Memory B cell (primary cell): ENCODE data around the gene PLXNB2.

Experiments
- ATAC-seq: fragments of 150-1000 bp; cut with Tn5 transposase; 2 replicates; pipeline ENCODE4 v1.10.0; 2021; ENCODE audit warnings: low read depth, mild to moderate bottlenecking, moderate library complexity
- DNase-seq, 2 donors: peaks; one replicate each; pipeline ENCODE4 v3.0.0; 2022; ENCODE audit warnings: low spot score in 2 of 2
- H3K27ac Mint-ChIP-seq: one replicate; pipeline ENCODE4 v1.8.0; 2022; ENCODE audit warnings: mild to moderate bottlenecking, moderate library complexity, mixed read lengths
- H3K27me3 Mint-ChIP-seq: one replicate; pipeline ENCODE4 v1.8.0; 2022; ENCODE audit warnings: mixed read lengths
- H3K36me3 Mint-ChIP-seq: one replicate; pipeline ENCODE4 v1.8.0; 2022; ENCODE audit warnings: mild to moderate bottlenecking, mixed read lengths
- H3K4me1 Mint-ChIP-seq: one replicate; pipeline ENCODE4 v1.8.0; 2022; ENCODE audit warnings: mixed read lengths
- H3K4me3 Mint-ChIP-seq: one replicate; pipeline ENCODE4 v1.8.0; 2022; ENCODE audit warnings: mild to moderate bottlenecking, moderate library complexity, mixed read lengths
- H3K9me3 Mint-ChIP-seq: one replicate; pipeline ENCODE4 v1.8.0; 2022; ENCODE audit warnings: mixed read lengths

PLXNB2 gene

DNA sequence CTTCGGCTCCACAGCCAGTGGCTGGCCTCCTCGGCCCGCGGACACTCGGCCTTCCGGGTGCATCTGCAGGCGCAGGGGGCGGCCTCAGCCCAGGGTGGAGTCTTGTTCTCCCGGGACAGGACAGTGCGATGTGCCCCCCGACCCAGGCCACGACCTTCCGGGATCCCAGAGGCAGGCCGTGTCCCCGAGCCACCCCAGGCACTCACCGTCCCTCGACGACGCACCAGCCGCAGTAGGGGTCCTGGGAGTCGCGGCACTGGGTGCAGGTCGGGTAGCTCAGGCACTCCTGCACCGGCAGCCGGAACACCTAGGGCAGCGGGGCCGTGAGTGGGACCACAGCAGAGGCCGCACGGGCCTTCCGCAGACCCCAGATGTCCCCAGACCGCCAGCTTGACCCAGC, 19.7 kb downstream of the PLXNB2 start:
- Mint-ChIP-seq H3K4me3 (no peak overlapping the region), H3K9me3 (no peaks in the 10 kb centered on the region), H3K27me3 (peaks cover 9% of the 10 kb centered on the region), H3K27ac (no peak overlapping the region), H3K36me3 (no peaks in the 10 kb centered on the region), H3K4me1 (peaks cover 15% of the 10 kb centered on the region)
- ATAC-seq (no peak), DNase-seq (no peak)

- Mint-ChIP-seq H3K4me1 (peaks cover 9% of the 10 kb centered on the region), H3K27ac (no peak overlapping the region), H3K9me3 (no peaks in the 10 kb centered on the region), H3K36me3 (no peaks in the 10 kb centered on the region), H3K4me3 (no peak overlapping the region), H3K27me3 (peaks cover 7% of the 10 kb centered on the region)
- DNase-seq = no peak
- ATAC-seq = no peak
Observed at GRCh38 chr22:50286701-50287318, 20.6 kb downstream of the PLXNB2 start.

DNA sequence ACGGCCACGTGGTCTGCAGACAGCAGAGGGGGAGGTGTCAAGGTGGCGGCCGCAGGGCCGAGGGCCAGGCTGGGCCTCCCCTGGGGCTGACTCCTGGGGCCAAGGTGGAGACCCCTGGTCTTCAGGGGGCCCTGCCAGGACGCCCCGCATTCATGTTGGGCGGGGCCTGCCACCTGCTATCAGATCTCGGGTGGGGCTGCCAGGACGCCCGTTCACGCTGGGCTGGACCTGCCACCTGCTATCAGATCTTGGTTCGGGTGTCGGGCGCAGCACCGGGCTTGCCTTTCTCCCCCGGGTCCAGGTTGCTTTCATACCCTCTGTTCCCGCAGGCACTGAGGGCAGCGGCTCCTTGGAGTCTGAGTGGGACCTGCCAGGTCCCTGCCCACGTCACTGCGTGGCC, 21.2 kb downstream of the PLXNB2 start:
- H3K27me3 Mint-ChIP-seq = peaks cover 3% of the 10 kb centered on the region
- H3K4me1 Mint-ChIP-seq = peaks cover 3% of the 10 kb centered on the region
- H3K27ac Mint-ChIP-seq = no peak overlapping the region
- no peak overlapping the region for H3K4me3 Mint-ChIP-seq
- H3K9me3 Mint-ChIP-seq = no peaks in the 10 kb centered on the region
- DNase-seq = no peak
- no peaks in the 10 kb centered on the region for H3K36me3 Mint-ChIP-seq
- no peak for ATAC-seq

DNA sequence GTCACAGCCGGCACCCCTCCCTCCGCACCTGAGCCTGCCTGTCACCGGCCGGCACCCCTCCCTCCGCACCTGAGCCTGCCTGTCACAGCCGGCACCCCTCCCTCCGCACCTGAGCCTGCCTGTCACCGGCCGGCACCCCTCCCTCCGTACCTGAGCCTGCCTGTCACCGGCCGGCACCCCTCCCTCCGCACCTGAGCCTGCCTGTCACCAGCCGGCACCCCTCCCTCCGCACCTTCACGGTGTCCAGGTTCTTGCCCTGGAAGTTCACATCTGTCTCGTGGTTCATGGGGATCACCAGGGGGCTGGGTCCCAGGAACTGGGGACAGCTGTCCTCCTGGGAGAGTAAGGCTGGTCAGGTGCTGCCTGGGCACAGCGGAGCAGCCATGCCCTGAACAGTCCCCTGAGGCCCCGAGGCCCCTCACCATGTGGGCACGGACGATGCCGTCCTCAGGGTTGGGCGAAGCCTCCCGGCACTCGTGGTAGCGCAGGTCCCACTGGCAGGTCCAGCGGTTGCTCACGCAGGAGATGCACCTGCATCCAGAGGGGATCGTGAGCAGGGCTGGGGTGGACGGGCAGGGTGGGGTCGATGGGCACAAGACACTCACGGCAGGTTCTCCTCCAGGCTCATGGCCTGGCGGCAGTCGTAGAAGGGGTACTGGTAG, 21.7 kb downstream of the PLXNB2 start:
- no peak overlapping the region for H3K27ac Mint-ChIP-seq
- no peak overlapping the region for H3K4me3 Mint-ChIP-seq
- H3K4me1 Mint-ChIP-seq = no peaks in the 10 kb centered on the region
- peaks cover 3% of the 10 kb centered on the region for H3K27me3 Mint-ChIP-seq
- no peaks in the 10 kb centered on the region for H3K36me3 Mint-ChIP-seq
- DNase-seq (no peak), ATAC-seq (no peak)
- H3K9me3 Mint-ChIP-seq = no peaks in the 10 kb centered on the region

DNA sequence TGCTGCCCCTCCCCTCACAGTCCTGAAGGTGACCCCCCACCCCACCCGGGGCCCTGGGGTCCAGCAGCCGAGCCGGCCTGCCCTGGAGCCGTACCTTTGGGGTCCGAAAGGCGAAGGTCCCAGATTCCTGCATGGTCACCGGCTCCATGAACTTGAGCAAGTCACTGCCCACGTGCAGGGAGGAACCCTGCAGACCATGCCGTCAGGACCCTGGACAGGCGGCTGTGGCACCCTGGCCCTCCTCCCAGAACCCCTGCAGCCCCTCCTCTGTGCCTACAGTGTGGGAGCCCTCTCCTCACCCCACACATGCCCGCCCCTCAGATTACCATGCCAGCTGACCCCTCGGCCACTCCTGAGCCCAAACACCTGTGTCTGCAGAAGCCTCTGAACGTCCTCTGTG, 23.0 kb downstream of the PLXNB2 start:
- ATAC-seq = no peak
- H3K4me1 Mint-ChIP-seq = no peaks in the 10 kb centered on the region
- peaks cover 2% of the 10 kb centered on the region for H3K27me3 Mint-ChIP-seq
- no peak overlapping the region for H3K27ac Mint-ChIP-seq
- no peak for DNase-seq
- H3K9me3 Mint-ChIP-seq = no peaks in the 10 kb centered on the region
- no peak overlapping the region for H3K4me3 Mint-ChIP-seq
- no peaks in the 10 kb centered on the region for H3K36me3 Mint-ChIP-seq

DNA sequence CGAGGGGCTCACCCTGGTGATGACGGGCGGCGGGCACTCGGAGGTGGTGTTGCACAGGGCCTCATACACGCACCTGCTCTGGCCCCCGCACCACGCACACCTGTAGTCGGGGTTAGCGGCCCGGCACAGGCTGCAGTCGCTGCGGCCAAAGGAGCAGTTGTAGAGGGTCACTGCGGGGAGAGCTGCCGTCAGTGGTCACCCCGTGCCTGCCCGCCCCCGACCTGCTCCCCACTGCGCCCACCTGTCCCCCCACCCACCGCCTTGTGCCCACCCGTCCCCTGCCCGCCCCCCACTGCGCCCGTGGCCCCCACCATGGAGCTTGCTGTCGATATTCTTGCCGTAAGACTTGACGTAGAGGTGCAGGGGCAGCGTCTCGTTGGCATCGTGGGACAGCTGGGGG, 23.6 kb downstream of the PLXNB2 start:
- no peak overlapping the region for H3K27ac Mint-ChIP-seq
- no peak for DNase-seq
- ATAC-seq = no peak
- no peaks in the 10 kb centered on the region for H3K36me3 Mint-ChIP-seq
- H3K9me3 Mint-ChIP-seq = no peaks in the 10 kb centered on the region
- no peak overlapping the region for H3K4me3 Mint-ChIP-seq
- H3K4me1 Mint-ChIP-seq = no peaks in the 10 kb centered on the region
- H3K27me3 Mint-ChIP-seq = peaks cover 2% of the 10 kb centered on the region

GRCh38 chr22:50282361-50283155, 24.9 kb downstream of the PLXNB2 start:
- H3K9me3 Mint-ChIP-seq = no peaks in the 10 kb centered on the region
- peak; percentile 46 for ATAC-seq

GRCh38 chr22:50281957-50282356, 25.5 kb downstream of the PLXNB2 start:
- no peak for ATAC-seq
- H3K27ac Mint-ChIP-seq = no peak overlapping the region
- no peaks in the 10 kb centered on the region for H3K4me1 Mint-ChIP-seq
- peaks cover 2% of the 10 kb centered on the region for H3K27me3 Mint-ChIP-seq
- no peak for DNase-seq
- no peaks in the 10 kb centered on the region for H3K9me3 Mint-ChIP-seq
- no peaks in the 10 kb centered on the region for H3K36me3 Mint-ChIP-seq
- H3K4me3 Mint-ChIP-seq = no peak overlapping the region

More at GRCh38 chr22:50282361-50283155, 24.9 kb downstream of the PLXNB2 start:
- Mint-ChIP-seq H3K27me3 (peaks cover 2% of the 10 kb centered on the region), H3K4me1 (no peaks in the 10 kb centered on the region), H3K4me3 (no peak overlapping the region), H3K36me3 (no peaks in the 10 kb centered on the region), H3K27ac (no peak overlapping the region)
- DNase-seq = no peak

DNA sequence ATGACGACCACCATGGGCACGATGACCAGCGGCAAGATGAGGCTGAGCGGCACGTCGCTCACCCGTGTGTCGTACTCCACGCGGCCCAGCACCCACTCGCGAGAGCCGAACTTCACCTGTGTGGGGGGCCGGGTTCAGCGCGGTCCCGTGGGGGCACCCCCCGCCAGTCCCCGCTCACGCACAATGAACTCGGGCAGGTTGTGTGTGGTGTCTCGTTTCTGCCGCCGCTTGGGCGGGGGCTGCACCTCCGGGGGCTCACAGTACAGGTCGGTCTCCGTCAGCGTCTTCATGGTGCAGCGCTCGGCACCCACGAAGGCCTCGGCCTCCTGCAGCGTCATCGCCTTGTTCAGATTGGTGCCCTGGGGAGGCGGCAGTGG, 26.1 kb downstream of the PLXNB2 start:
- no peak for DNase-seq

DNA sequence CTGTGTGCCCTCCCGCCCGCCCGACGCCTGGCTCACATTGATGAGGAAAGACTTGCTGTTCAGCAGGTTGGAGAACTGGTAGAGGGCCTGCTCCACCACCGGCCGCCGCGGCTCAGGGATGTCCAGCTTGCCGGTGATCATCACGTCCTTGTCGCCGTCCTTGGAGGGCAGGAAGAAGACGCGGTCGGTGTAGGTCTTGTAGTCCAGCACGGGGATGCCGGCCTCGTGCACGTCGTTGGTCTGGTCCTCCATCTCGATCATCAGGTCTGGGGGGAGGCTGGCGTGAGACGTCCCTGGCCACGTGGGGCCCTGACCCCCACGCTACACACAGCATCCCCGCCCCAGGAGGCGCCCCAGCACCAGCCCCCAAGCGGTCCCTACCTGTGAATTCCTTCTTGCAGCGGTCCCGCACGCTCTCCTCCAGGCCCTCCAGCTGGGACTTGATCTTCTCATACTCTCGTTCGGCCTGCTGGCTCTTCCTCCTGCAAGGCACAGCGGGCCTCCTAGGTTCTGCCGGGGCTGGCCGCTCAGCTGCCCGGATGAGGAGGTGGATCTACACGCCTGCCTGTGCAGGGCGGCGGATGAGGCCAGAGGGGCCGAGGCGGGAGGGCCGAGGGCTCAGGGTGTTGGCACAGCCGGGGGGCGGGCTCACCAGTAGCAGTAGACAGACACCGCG, 26.6 kb downstream of the PLXNB2 start:
- ATAC-seq = no peak
- no peaks in the 10 kb centered on the region for H3K36me3 Mint-ChIP-seq
- no peaks in the 10 kb centered on the region for H3K9me3 Mint-ChIP-seq
- no peak overlapping the region for H3K4me3 Mint-ChIP-seq
- DNase-seq = no peak
- H3K4me1 Mint-ChIP-seq = peaks cover 2% of the 10 kb centered on the region
- peaks cover 2% of the 10 kb centered on the region for H3K27me3 Mint-ChIP-seq
- no peak overlapping the region for H3K27ac Mint-ChIP-seq

More for the DNA sequence above, 26.1 kb downstream of the PLXNB2 start:
- Mint-ChIP-seq H3K27ac (no peak overlapping the region), H3K4me3 (no peak overlapping the region), H3K9me3 (no peaks in the 10 kb centered on the region), H3K4me1 (no peaks in the 10 kb centered on the region), H3K36me3 (no peaks in the 10 kb centered on the region), H3K27me3 (peaks cover 2% of the 10 kb centered on the region)
- no peak for ATAC-seq

DNA sequence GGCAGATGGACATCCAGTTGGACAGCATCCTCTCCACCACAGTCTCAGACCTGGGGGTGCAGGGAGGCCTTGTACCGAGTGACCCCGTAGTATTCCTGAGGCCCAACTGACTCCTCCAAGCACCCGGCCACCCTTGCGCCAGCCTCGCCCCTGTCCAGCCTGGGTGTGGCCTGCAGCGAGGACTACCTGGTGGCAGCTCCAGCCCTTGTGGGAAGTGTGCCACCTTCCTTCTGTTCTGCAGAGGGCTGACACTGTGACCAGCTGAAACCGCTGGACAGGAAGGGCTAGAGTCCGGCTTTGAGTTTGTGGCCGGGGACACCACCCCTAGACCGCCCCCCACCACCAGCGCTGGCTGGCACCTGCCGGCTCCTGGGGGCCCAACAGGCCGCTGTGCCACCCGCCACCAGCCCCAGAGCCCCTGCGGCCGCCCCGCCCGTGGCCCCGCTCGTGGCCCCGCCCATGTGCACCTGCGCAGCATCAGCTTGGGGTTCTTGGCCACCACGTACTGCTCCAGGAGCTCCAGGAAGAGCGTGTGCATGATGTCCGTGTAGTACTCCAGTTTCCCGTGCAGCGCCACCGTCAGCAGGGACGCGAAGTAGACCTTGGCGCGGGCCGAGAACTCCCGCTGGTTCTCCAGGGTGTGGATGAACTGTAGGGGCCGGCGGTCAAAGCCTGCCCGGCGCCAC, 27.3 kb downstream of the PLXNB2 start:
- Mint-ChIP-seq H3K36me3 (no peaks in the 10 kb centered on the region), H3K4me3 (no peak overlapping the region), H3K27me3 (no peaks in the 10 kb centered on the region), H3K9me3 (no peaks in the 10 kb centered on the region), H3K4me1 (peaks cover 3% of the 10 kb centered on the region), H3K27ac (no peak overlapping the region)
- DNase-seq (no peak), ATAC-seq (no peak)

DNA sequence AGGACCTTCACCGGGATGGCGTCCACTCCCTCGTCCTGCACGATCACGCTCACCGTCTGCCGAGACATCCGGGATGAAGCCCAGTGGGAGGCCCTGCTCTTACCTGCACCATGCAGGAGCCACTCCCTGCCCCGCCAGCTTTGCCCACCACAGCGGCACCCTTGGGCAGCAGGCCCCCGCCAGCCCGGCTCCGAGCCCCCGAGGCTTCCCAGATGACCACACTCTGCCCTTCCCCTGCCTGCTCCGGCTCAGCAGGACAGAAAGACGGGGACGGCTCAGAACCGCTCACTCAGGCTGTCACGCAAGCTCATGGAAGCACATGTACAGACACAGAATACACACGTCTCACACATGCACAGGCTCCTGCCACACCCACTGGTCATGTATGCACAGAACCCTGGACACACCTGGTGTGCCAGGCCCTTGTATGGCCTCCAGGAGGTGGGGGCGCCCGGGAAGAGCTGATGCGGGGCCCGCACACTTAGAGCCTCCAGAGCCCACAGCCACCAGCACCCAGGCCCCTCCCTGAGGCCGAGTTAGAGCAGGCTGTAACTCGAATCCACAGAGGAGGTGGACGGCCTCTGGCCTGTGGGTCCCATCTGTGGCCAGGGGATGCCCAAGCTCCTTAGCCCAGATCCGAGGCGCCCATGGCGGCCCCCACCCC, 28.4 kb downstream of the PLXNB2 start:
- H3K36me3 Mint-ChIP-seq = no peaks in the 10 kb centered on the region
- ATAC-seq (no peak), DNase-seq (no peak)
- no peak overlapping the region for H3K27ac Mint-ChIP-seq
- no peak overlapping the region for H3K4me3 Mint-ChIP-seq
- H3K4me1 Mint-ChIP-seq = peaks cover 6% of the 10 kb centered on the region
- no peaks in the 10 kb centered on the region for H3K9me3 Mint-ChIP-seq
- H3K27me3 Mint-ChIP-seq = no peaks in the 10 kb centered on the region

- DNase-seq (no peak), ATAC-seq (no peak)
- no peaks in the 10 kb centered on the region for H3K27me3 Mint-ChIP-seq
- H3K4me1 Mint-ChIP-seq = peaks cover 9% of the 10 kb centered on the region
- H3K4me3 Mint-ChIP-seq = no peak overlapping the region
- H3K9me3 Mint-ChIP-seq = no peaks in the 10 kb centered on the region
- no peaks in the 10 kb centered on the region for H3K36me3 Mint-ChIP-seq
- H3K27ac Mint-ChIP-seq = no peak overlapping the region
Observed at GRCh38 chr22:50278461-50278860, 29.0 kb downstream of the PLXNB2 start.
